ENCODE measurements around the gene EIF6.
"Not testable (repeated sequence)": the region's sequence is repeated elsewhere in the genome, so short reads cannot be mapped to it uniquely, and the experiment has no call there.

Gene EIF6

DNA sequence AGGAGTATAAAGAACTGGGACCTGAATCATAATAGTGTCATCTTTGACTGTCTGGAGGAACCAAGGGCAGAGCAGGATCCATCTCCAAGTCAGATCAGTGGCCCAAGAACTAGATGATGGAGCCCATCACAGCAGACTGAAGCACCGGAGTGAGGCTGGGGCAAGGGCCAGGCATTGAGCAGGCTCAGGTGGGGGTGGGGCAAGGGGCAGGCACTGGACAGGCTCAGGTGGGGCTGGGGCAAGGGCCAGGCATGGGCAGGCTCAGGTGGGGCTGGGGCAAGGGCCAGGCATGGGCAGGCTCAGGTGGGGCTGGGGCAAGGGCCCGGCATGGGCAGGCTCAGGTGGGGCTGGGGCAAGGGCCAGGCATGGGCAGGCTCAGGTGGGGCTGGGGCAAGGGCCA is 32.0 kb downstream of the EIF6 start:
- not testable (repeated sequence) for FAIRE-seq

DNA sequence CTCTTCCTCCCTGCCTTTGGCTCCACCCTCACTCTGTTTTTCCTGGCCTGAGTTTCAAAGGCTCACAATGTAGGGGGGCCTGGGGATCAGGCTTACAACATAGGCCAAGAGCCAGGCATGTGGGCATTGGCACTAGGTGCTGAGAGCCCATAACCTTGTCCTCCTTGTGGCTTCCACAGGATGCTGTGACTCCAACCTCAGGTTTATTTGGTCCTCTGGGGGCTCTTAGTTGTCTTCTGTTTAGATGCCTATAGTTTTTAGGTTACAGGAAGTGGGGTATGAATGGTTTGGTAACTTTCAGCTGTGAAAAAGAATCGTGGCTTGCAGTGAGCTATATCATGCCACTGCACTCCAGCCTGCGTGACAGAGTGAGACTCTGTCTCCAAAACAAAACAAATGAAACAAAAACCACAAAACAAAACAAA is 32.5 kb downstream of the EIF6 start:
- no peak for FAIRE-seq

GRCh38 chr20:35251613-35251940 is 33.0 kb downstream of the EIF6 start:
- FAIRE-seq: no peak

DNA sequence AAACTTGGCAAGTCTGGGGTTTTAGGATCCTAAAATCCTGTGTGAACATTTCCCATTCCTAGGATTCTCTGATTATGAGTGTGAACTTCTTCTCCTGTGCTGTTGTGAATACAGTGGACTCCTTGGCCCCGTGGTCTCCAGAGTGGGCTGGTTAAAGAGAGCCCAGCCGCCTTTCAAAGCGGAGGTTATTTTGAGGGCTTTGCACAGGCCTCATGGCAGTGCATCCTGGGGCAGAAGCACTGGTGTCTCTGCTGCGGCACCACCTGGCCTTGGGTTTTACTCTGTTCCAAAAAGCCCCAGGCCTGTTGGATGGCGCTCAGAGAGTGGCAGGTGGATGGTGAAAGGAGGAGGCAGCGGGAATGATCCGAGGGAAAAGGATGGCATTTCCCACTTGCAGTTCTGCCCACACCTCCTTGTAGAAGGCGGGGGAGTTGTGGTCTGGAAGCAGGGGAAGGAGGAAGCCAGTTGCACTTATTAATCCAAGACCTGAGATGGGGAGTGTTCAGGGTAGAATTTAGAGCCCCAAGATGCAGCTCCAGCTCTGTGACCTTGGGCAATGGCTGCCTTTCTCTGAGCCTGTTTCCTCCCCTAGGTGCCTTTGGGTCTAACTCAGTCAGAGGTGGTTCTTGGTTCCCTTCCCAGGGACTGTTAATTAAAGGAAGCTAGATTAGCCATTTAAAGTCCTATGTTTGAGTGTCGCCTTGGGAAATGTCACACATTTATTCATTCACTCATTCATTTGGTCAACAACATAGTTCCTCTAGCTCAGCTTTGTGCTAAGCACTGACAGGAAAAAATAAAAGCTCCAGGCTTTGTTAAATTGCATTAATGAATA is 35.7 kb downstream of the EIF6 start:
- no peak for FAIRE-seq

GRCh38 chr20:35246723-35247122 is 37.8 kb downstream of the EIF6 start:
- FAIRE-seq: no peak

- no peak for FAIRE-seq
Measured at GRCh38 chr20:35243986-35244385, 40.6 kb downstream of the EIF6 start.

- no peak for FAIRE-seq
Measured at GRCh38 chr20:35243317-35243716, 41.3 kb downstream of the EIF6 start.

GRCh38 chr20:35240811-35241293 is 43.7 kb downstream of the EIF6 start:
- no peak for FAIRE-seq

DNA sequence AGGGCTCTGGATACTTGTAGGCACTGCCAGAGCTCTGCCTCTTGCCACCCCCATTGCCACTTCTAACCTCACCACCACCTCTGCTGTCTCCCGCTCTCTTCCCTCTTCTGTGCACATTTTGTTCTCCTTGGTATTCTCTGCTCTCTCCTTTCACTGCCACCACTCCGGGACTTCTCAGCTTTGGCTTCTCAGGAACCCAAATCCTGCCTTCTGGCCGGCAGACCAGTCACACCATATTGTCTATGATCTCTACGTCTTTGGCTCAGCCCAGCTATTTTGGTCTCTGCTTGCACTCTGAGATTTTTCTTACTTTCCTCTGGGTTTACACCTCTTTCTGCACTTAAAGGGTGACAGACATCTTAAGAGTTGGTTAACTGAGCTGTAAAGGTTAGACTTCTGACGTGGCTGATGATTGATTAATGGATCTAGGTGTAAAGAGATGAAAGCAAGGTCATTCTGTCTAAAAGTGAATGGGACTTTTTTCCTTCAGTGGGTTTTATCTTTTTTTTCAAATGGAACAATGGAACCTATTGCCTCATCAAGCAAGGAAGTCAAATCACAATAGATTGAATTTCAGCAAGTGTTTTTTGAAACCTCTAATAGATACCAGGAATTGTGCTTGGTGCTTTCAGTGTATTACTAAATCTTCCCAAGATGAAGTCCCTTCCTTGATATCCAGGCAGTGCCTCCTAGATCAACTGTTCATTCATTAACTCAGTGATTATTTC is 44.3 kb downstream of the EIF6 start:
- no peak for FAIRE-seq

DNA sequence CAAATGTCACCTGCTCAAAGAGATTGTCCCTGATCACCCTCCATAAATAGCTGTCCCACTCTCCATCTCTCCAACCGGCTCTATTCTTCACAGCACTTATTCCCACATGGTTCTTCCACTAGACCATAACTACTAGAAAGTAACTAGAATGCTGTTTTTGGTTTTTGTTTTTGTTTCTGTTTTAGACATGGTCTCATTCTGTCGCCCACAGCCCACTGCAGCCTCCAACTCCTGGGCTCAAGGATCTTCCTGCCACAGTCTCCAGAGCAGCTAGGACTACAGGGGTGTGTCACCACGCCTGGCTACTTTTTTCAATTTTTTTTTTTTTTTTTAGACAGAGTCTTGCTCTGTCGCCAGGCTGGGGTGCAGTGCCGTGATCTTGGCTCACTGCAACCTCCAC is 45.8 kb downstream of the EIF6 start:
- FAIRE-seq: no peak

DNA sequence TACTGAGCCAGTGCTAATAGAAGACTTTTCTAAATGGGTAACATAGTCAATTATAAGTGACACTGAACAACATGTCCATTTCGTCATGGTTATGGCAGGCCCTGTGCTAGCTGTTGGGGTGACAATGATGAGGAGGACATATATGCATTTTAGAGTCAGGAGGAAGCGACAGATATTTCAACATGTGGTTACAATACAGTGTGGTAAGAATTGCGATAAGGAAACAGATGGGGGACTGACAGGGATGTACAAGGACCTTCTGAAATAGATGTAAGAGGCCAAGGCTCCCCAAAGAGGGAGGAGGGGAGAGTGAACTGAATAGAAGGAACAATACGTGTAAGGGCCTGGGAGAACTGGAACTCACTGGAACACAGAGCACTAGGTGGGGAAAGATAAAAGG is 46.4 kb downstream of the EIF6 start:
- no peak for FAIRE-seq

- no peak for FAIRE-seq
Measured at GRCh38 chr20:35237486-35237885, 47.1 kb downstream of the EIF6 start.

DNA sequence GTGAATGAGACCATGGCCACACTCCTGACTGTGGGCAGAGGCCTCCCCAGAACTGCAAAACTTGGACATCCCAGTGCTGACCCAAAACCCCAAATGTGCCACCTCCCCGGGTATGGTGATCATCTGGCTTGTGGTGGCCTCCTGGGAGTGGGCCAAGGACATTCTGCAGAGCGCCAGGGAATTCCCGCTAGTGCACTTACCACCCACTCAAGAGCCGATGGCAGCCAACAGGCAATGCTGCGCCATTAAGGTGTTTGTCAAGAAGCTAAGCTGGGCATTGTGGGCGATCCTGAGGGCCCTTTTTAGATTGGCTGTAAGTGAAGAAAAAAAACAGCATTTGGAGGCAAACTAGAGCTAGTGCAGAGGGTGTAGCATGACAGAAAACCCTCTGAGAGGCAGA is 48.7 kb downstream of the EIF6 start:
- FAIRE-seq: no peak

DNA sequence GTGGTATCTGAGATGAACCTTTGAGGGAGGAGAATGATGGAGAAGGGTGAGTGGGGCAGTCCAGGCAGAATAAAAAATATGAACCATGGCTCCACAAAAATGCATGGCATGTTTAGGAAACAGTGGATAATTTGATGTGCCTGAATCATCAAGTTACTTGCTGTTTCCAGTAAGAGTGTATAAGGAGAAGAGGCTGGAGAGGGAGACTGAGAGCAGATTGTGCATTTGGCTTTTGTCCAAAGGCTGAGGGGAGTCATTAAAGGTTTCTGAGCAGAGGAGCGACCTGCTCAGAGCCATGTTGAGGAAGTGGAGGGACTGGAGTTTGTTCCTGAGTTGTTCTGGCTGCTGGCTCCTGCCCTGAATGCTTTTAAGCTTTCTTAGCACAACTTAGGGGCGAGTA is 52.0 kb downstream of the EIF6 start:
- FAIRE-seq: no peak
